GM21786 (cell line): Measurements from ENCODE around the gene ZNF155.

ENCODE experiments used
- ATAC-seq: cut with Tn5 transposase; IDR thresholded peaks from one replicate; pipeline ENCODE4 v1.9.1; 2021; ENCODE audit not compliant: unreplicated experiment

The ZNF155 gene

DNA sequence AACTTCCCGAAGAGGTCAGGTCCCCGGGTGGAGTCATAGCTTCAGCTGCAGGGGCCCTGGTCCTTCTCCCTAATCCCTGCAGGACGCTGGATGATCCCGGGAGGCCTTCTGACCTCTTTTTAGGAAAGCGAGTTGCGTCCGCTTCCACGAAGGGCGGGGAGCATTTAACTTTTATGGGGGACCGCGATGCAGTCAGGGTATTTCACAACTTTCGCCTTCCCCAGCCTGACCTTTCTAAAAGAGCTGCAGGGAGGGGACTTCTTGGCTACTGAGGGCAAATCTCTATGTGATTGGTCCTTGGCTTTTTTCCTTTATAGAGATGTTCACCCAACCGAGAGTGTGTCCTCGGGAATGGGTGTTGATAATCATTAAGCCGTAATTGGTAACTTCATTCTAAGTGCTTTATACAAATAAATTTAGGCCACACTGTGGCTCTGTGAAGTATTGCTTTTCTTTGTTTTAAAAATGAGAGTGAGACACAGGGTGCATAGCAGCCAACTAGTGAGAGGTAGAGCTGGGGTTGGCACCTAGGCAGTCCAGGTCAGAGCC is 19.5 kb downstream of the ZNF155 start:
- ATAC-seq, result no peak

DNA sequence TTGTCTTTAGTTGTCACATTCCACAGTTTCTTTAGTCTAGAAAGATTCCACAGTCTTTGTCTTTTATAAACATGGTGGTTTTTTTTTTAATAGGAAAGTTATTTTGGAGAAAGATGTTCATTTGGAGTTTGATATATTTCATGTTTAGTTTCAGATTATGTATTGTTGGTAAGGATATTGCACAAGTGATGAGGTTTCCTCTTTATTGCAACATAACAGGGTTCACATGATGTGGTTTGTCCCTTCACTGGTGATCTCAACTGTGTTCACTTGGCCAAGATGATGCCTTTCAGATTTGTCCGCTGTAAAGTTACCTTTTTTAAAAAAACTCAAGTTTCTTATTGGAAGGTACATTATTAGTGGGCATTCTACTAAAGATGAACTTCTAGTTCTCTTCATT is 22.0 kb downstream of the ZNF155 start:
- no peak for ATAC-seq

DNA sequence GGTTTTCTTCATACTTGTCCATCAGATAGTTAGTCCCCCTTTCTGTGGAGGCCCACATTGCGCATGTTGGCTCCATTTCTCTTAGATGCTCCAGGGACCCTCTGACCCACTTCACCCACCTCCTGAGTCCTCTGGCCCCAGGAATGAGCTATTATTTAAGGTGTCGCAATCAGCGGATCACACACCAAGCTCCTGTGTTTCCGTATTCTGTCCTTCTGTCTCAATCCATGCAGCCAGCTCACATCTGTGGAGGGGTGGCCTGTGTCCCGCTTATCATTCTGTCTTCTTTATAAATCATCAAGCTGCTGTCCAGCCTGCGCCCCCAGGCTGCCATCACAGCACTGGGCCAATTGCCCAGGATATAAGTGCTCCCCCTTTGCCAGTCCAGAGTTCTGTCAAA is 23.5 kb downstream of the ZNF155 start:
- no peak for ATAC-seq

DNA sequence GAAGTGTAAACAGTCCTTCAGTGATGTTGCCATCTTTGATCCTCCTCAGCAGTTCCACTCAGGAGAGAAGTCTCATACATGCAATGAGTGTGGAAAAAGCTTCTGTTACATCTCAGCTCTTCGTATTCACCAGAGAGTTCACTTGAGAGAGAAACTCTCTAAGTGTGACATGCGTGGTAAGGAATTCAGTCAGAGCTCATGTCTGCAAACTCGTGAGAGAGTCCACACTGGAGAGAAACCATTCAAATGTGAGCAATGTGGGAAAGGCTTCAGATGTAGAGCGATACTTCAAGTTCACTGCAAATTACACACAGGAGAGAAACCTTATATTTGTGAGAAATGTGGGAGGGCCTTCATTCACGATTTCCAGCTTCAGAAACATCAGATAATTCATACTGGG is 26.5 kb downstream of the ZNF155 start:
- ATAC-seq, result no peak

DNA sequence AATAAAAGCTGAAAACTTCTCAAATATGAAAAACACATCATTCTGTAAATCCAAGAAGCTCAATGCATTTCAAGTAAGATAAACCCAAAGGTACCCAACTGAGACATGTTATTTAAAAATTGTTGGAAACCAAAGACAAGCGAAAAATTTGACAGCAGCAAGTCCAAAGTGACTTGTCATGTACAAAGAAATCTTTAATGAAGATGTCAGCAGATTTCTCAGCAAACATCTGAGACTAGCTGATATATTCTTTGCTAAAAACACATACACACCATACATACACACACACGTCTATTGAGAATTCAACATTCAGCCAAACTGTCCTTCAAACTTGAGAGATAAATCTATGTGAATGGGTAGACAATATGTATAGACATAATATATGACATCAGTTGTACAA is 35.5 kb downstream of the ZNF155 start:
- no peak for ATAC-seq

DNA sequence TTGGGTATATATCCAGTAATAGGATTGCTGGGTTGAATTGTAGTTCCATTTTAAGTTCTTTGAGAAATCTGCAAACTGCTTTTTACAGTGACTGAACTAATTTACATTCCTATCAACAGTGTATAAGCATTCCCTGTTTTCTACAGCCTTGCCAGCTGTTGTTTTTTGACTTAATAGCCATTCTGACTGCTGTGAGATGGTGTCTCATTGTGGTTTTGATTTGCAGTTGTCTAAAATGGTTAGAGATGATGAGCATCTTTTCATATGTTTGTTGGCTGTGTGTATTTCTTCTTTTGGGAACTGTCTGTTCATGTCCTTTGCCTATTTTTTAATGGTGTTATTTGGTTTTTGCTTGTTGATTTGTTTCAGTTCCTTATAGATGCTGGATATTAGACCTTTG is 37.2 kb downstream of the ZNF155 start:
- ATAC-seq, result no peak

DNA sequence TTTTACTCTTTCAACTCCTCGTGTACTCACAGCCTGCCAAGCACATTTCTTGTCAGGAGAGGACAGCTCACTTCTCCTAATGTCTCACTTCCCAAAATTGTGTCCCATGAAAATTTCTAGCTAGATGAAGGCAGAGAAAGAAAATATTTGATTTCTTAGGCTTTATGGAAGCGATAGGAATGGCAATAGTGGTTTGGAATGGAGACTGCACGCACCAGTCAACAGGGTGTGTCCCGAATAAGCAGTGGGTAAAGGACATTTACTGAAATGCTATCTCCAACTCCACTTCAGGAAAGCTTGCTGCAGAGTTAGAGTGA is 40.9 kb downstream of the ZNF155 start:
- ATAC-seq, result no peak

DNA sequence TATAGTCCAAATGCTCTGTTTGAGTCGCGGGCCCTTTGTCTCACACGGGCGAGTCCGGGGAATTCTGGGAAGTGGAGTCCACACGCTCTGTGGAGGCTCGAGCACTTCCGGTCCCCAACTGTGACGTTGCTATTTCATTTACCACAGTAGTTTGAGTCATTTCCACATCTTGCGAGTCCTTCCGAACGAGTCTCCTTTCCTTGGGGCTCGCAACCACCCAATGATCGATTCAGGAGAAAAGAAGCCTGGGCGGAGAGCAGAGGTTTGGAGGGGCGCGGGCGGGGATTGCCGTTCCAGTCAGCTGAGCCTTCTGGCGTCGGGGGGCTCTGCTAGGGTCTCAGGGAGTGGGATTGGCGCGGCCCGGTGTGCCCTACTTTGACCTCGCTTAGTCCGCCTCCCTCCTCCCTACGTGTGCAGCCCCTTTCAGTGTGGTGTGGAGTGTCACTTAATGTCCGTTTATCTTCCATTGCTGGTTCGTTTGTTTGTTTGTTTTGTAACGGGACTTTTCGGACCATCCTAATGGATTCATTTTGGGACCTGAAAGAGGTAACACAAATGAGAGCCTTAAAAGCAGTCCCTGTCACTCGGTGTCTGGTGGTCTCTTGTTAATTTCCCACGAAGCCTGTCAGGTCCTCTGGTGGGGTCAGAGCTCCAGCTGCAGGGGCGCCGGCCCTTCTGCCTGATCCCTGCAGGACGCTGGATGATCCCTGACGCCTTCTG is 41.4 kb downstream of the ZNF155 start, which contains the start of gene ZNF222:
Gene ZNF222 (plus strand): TSS at position 163 of the 720 bp plus-strand sequence. CDS start 58 bp downstream, at position 221.
- peak; percentile 77 for ATAC-seq

DNA sequence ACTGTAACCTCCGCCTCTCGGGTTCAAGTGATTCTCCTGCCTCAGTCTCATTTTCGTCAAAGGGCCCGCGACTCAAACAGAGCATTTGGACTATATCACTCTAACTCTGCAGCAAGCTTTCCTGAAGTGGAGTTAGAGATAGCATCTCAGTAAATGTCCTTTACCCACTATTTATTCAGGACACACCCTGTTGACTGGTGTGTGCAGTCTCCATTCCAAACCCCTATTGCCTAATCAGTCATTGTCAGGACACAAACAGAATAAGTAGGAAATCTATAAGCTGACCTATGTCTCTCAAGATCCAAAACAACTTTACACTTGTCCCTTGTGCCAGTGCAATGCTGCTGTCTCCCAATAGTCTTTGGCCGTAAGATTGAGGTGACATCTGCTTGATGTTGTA is 42.6 kb downstream of the ZNF155 start:
- ATAC-seq, result no peak

DNA sequence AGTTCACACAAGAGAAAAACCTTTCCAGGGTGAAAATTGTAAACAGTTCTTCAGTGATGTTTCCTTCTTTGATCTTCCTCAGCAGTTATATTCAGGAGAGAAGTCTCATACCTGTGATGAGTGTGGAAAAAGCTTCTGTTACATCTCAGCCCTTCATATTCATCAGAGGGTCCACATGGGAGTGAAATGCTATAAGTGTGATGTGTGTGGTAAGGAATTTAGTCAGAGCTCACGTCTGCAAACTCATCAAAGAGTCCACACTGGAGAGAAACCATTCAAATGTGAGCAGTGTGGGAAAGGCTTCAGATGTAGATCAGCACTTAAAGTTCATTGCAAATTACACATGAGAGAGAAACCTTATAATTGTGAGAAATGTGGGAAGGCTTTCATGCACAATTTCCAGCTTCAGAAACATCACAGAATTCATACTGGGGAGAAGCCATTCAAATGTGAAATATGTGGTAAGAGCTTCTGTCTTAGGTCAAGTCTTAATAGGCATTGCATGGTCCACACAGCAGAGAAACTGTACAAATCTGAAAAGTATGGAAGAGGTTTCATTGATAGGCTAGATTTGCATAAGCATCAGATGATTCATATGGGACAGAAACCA is 48.1 kb downstream of the ZNF155 start:
- no peak for ATAC-seq

DNA sequence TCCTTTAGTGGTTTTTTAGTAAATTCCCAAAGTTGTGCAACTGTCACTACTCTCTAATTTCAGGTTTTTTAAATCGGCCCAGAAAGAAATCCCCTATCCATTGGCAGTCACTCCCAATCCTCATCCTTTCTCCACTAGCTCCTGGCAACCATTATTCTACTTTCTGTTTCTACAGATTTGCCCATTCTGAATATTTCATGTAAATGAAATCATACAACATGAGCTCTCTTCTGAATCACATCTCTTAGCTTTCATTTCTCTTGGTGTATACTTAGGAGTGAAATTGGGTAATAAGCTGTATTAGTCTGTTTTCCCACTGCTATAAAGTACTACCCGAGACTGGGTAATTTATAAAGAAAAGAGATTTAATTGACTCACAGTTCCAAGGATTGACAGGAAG is 58.2 kb downstream of the ZNF155 start:
- ATAC-seq, result no peak
